ENCODE measurements around the gene G6PC2. TPM values are rescaled to one million over a fixed set of nuclear protein-coding genes. Genes with fewer than 3 reads are reported as not detected.

G6PC2 gene
- total RNA-seq, 1 experiment from 2014 or later: not detected

DNA sequence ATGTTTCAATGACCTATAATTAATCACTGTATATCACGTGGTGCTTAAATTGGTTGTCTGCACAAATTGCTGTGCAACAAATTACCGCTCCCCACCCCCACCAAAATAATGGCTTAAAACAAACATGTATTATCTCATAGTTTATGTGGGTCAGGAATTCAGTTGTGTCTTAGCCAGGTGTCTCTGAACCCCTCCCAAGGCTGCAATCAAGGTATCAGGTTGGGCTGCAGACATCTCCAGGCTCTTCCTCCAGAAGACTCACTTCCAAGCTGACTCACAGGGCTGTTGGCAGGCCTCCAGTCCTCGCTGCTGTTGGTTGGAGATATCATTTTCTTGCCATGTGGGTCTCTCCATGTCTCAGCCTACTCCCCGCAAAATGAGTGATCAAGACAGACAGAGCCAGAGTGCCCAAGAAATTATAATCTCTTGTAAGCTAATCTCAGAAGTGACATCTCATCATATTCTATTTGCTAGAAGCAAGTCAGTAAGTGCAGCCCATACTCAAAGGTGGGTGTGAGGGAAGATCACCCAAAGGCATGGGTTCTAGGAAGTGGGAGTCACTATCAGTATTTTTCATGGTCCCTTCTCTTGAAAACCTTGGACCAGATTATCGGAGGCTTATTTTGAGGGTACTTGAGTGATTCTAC is 49.3 kb upstream of the G6PC2 start:
- Mint-ChIP-seq H3K4me1 (peaks cover 10% of the 10 kb centered on the region), H3K27ac (no peak overlapping the region), H3K36me3 (peaks cover 10% of the 10 kb centered on the region), H3K9me3 (peaks cover 6% of the 10 kb centered on the region), H3K4me3 (no peak overlapping the region), H3K27me3 (ENCODE audit: low read depth) (no peaks in the 10 kb centered on the region)
- no peak for DNase-seq (ENCODE audit: low spot score)
- CTCF ChIA-PET: interaction anchor here (0.7 kb wide), 1 partner anchor 505 kb away, joined by 3 read pairs; no protein-coding TSS in a partner anchor
- TF ChIP-seq ZNF532 (CRISPR knock-in tag; IDR thresholded peaks at IDR 0.05; ENCODE audit: borderline replicate concordance) (no peak), HMGA2 (CRISPR knock-in tag; IDR thresholded peaks at IDR 0.05) (no peak)
- TF ChIP-seq, protein P1, sequence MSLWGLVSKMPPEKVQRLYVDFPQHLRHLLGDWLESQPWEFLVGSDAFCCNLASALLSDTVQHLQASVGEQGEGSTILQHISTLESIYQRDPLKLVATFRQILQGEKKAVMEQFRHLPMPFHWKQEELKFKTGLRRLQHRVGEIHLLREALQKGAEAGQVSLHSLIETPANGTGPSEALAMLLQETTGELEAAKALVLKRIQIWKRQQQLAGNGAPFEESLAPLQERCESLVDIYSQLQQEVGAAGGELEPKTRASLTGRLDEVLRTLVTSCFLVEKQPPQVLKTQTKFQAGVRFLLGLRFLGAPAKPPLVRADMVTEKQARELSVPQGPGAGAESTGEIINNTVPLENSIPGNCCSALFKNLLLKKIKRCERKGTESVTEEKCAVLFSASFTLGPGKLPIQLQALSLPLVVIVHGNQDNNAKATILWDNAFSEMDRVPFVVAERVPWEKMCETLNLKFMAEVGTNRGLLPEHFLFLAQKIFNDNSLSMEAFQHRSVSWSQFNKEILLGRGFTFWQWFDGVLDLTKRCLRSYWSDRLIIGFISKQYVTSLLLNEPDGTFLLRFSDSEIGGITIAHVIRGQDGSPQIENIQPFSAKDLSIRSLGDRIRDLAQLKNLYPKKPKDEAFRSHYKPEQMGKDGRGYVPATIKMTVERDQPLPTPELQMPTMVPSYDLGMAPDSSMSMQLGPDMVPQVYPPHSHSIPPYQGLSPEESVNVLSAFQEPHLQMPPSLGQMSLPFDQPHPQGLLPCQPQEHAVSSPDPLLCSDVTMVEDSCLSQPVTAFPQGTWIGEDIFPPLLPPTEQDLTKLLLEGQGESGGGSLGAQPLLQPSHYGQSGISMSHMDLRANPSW (CRISPR knock-in tag; conservative IDR thresholded peaks at IDR 0.05; ENCODE audit: low read depth): no peak
- ATAC-seq: no peak
- POLR2A ChIA-PET: no interaction called here

DNA sequence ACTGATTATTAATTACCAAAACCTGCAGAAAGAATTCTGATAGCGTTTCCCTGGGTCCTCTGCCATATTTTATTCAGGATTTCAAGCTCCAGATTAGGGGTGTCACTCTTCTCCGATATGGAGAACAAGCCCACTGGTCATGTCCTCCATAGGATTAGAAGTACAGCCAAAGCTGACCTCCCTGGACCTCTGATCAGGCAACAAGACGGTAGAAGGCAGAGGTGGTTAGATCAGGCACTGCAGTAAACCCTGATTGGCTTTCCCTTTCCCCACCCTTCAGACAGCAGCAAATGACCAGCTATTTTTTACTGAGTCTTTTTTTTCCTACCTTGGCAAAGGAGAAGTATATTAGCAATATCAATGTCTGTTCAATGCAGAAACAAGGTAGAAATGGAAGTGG is 48.6 kb upstream of the G6PC2 start:
- POLR2A ChIA-PET: no interaction called here
- Mint-ChIP-seq H3K27ac (no peak overlapping the region), H3K36me3 (peaks cover 10% of the 10 kb centered on the region), H3K4me1 (peaks cover 17% of the 10 kb centered on the region), H3K27me3 (ENCODE audit: low read depth) (no peaks in the 10 kb centered on the region), H3K4me3 (no peak overlapping the region), H3K9me3 (peaks cover 6% of the 10 kb centered on the region)
- DNase-seq (ENCODE audit: low spot score) (no peak), ATAC-seq (no peak)
- CTCF ChIA-PET: interaction anchor here (0.7 kb wide), 1 partner anchor 506 kb away, joined by 3 read pairs; no protein-coding TSS in a partner anchor
- TF ChIP-seq ZNF425 (CRISPR knock-in tag; conservative IDR thresholded peaks at IDR 0.05) (no peak), TCF7 (CRISPR knock-in tag; IDR thresholded peaks at IDR 0.05; ENCODE audit: low read depth) (no peak), NFATC4 (CRISPR knock-in tag; IDR thresholded peaks at IDR 0.05) (no peak), IRF2 (CRISPR knock-in tag; IDR thresholded peaks at IDR 0.05; ENCODE audit: borderline replicate concordance, low read depth) (no peak), ZNF423 (CRISPR knock-in tag; IDR thresholded peaks at IDR 0.05) (no peak), OVOL2 (CRISPR knock-in tag; IDR thresholded peaks at IDR 0.05; ENCODE audit: borderline replicate concordance) (no peak), NFYB (CRISPR knock-in tag; conservative IDR thresholded peaks at IDR 0.05; ENCODE audit: low read depth) (no peak), ZNF263 (CRISPR knock-in tag; IDR thresholded peaks at IDR 0.05; ENCODE audit: low read depth) (no peak), CBFB (CRISPR knock-in tag; IDR thresholded peaks at IDR 0.05; ENCODE audit: low read depth) (no peak), GRHL2 (CRISPR knock-in tag; IDR thresholded peaks at IDR 0.05; ENCODE audit: insufficient replicate concordance, severe bottlenecking) (no peak), AR (CRISPR knock-in tag; IDR thresholded peaks at IDR 0.05) (no peak), ESRRA (CRISPR knock-in tag; IDR thresholded peaks at IDR 0.05; ENCODE audit: borderline replicate concordance) (no peak), FOXP1 (CRISPR knock-in tag; IDR thresholded peaks at IDR 0.05; ENCODE audit: borderline replicate concordance) (no peak), ETV6 (CRISPR knock-in tag; IDR thresholded peaks at IDR 0.05) (no peak)
- TF ChIP-seq, protein P2, sequence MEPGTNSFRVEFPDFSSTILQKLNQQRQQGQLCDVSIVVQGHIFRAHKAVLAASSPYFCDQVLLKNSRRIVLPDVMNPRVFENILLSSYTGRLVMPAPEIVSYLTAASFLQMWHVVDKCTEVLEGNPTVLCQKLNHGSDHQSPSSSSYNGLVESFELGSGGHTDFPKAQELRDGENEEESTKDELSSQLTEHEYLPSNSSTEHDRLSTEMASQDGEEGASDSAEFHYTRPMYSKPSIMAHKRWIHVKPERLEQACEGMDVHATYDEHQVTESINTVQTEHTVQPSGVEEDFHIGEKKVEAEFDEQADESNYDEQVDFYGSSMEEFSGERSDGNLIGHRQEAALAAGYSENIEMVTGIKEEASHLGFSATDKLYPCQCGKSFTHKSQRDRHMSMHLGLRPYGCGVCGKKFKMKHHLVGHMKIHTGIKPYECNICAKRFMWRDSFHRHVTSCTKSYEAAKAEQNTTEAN (CRISPR knock-in tag; IDR thresholded peaks at IDR 0.05): no peak
